IMR-90 (cell line): ENCODE data around the gene KCNK4. TPM values are rescaled to one million over a fixed set of nuclear protein-coding genes. Genes with fewer than 3 reads are reported as not detected.

ENCODE experiments used
- ATAC-seq: fragments of 200-7000 bp; cut with Tn5 transposase; 2 replicates; pipeline ENCODE4 v1.9.1; 2020; ENCODE audit warnings: low read depth, mild to moderate bottlenecking, moderate library complexity
- BruUV-seq: library from RNA; stranded (reverse); fragments of 400-500 nt; replicated peaks from 2 replicates; lab custom pipeline; 2021; lab: Mats Ljungman, UMichigan
- CTCF ChIA-PET: fragments of 300-600 bp; formaldehyde crosslinking; extraction: SDS; loops from one replicate; lab custom pipeline; 2021; ENCODE audit warnings: antibody characterized with exemption; lab: Yijun Ruan, JAX
- POLR2A ChIA-PET: fragments of 300-600 bp; sonication (Branson Sonifier 250); formaldehyde crosslinking; loops from one replicate; lab custom pipeline; 2022; ENCODE audit warnings: antibody characterized with exemption; ENCODE audit not compliant: unreplicated experiment; lab: Charles Lee
- DNase-seq: peaks from one replicate; pipeline ENCODE4 v3.0.0; 2013
- H2AFZ ChIP-seq: replicated peaks from 2 replicates; pipeline ENCODE3; 2013; ENCODE audit warnings: low read length, mild to moderate bottlenecking; ENCODE audit not compliant: poor library complexity
- H2AK5ac ChIP-seq: 2 replicates; pipeline ENCODE4 v1.6.1; 2013; ENCODE audit warnings: low read depth, low read length, inconsistent platforms
- H2AK9ac ChIP-seq: replicated peaks from 2 replicates; pipeline ENCODE3; 2013; ENCODE audit warnings: mild to moderate bottlenecking, low read depth, low read length, moderate library complexity; ENCODE audit not compliant: poor library complexity
- H2BK120ac ChIP-seq: 2 replicates; pipeline ENCODE4 v1.6.1; 2013; ENCODE audit warnings: low read depth, low read length, inconsistent platforms
- H2BK15ac ChIP-seq: 3 replicates; pipeline ENCODE4 v1.6.1; 2013; ENCODE audit warnings: low read depth, low read length, inconsistent platforms
- H2BK20ac ChIP-seq: 2 replicates; pipeline ENCODE4 v1.6.1; 2013; ENCODE audit warnings: low read depth, mild to moderate bottlenecking, inconsistent platforms, low read length, moderate library complexity
- H2BK5ac ChIP-seq: 2 replicates; pipeline ENCODE4 v1.6.1; 2013; ENCODE audit warnings: mild to moderate bottlenecking, low read depth, low read length, inconsistent platforms; ENCODE audit not compliant: poor library complexity, severe bottlenecking
- H3K14ac ChIP-seq: replicated peaks from 2 replicates; pipeline ENCODE4 v1.6.1; 2013; ENCODE audit warnings: low read depth, low read length, inconsistent platforms
- H3K18ac ChIP-seq: 2 replicates; pipeline ENCODE4 v1.6.1; 2013; ENCODE audit warnings: low read depth, low read length, control low read depth
- H3K23ac ChIP-seq: 2 replicates; pipeline ENCODE4 v1.6.1; 2013; ENCODE audit warnings: low read depth, low read length, inconsistent platforms
- H3K27ac ChIP-seq: 2 replicates; pipeline ENCODE4 v1.5.1; 2013; ENCODE audit warnings: mild to moderate bottlenecking, control low read depth, low read length; ENCODE audit not compliant: insufficient read depth
- H3K27me3 ChIP-seq: 2 replicates; pipeline ENCODE4 v1.6.1; 2013; ENCODE audit warnings: low read length; ENCODE audit not compliant: control insufficient read depth, insufficient read depth
- H3K36me3 ChIP-seq: 2 replicates; pipeline ENCODE4 v1.6.1; 2013; ENCODE audit warnings: low read length, mixed read lengths; ENCODE audit not compliant: control insufficient read depth, insufficient read depth
- H3K4ac ChIP-seq: 2 replicates; pipeline ENCODE4 v1.6.1; 2013; ENCODE audit warnings: low read depth, low read length, inconsistent platforms
- H3K4me1 ChIP-seq: 2 replicates; pipeline ENCODE4 v1.6.1; 2013; ENCODE audit warnings: low read length, mixed read lengths; ENCODE audit not compliant: control insufficient read depth, insufficient read depth
- H3K4me2 ChIP-seq: 2 replicates; pipeline ENCODE4 v1.6.1; 2013; ENCODE audit warnings: low read depth, mild to moderate bottlenecking, control low read depth, low read length, moderate library complexity
- H3K4me3 ChIP-seq: 2 replicates; pipeline ENCODE4 v1.5.1; 2013; ENCODE audit warnings: low read depth, mild to moderate bottlenecking, control low read depth, low read length, moderate library complexity; ENCODE audit not compliant: insufficient read depth
- H3K56ac ChIP-seq: 2 replicates; pipeline ENCODE4 v1.6.1; 2013; ENCODE audit warnings: low read length, inconsistent platforms; ENCODE audit not compliant: insufficient read depth; ENCODE audit errors: extremely low read depth
- H3K79me1 ChIP-seq, 2 experiments: 2 replicates each; pipeline ENCODE4 v1.6.1; 2013; ENCODE audit warnings: low read length in 2 of 2, inconsistent platforms in 1 of 2, low read depth in 1 of 2
- H3K9ac ChIP-seq: 2 replicates; pipeline ENCODE4 v1.6.1; 2013; ENCODE audit warnings: low read depth, low read length, control low read depth
- H3K9me1 ChIP-seq: 2 replicates; pipeline ENCODE4 v1.6.1; 2013; ENCODE audit warnings: low read length, inconsistent platforms; ENCODE audit not compliant: insufficient read depth
- H3K9me3 ChIP-seq: 2 replicates; pipeline ENCODE4 v1.6.1; 2013; ENCODE audit warnings: low read length; ENCODE audit not compliant: control insufficient read depth, insufficient read depth
- H4K20me1 ChIP-seq: 2 replicates; pipeline ENCODE4 v1.6.1; 2013; ENCODE audit warnings: low read length, inconsistent platforms; ENCODE audit not compliant: insufficient read depth
- H4K5ac ChIP-seq: 2 replicates; pipeline ENCODE4 v1.6.1; 2013; ENCODE audit warnings: mild to moderate bottlenecking, low read depth, low read length, control low read depth
- H4K8ac ChIP-seq, 2 experiments: 2 replicates each; pipeline ENCODE4 v1.6.1; 2013; ENCODE audit warnings: low read depth in 2 of 2, low read length in 2 of 2, control low read depth in 1 of 2, inconsistent platforms in 1 of 2
- H4K91ac ChIP-seq: 2 replicates; pipeline ENCODE4 v1.6.1; 2013; ENCODE audit warnings: low read depth, low read length, inconsistent platforms; ENCODE audit not compliant: insufficient read depth
- BHLHE40 ChIP-seq: fragments of 150-350 bp; IDR thresholded peaks from 2 replicates; pipeline ENCODE4 v1.6.1; 2016; ENCODE audit warnings: mild to moderate bottlenecking, low read depth, low read length
- CEBPB ChIP-seq: IDR thresholded peaks from 2 replicates; pipeline ENCODE4 v1.6.1; 2012; ENCODE audit warnings: low read depth, low read length, improper control_type of control experiment
- CHD1 ChIP-seq: IDR thresholded peaks from 2 replicates; pipeline ENCODE4 v1.6.1; 2012; ENCODE audit warnings: low read depth, low read length, improper control_type of control experiment
- CTCF ChIP-seq: conservative IDR thresholded peaks from 2 replicates; pipeline ENCODE4 v1.5.1; 2012; ENCODE audit warnings: mild to moderate bottlenecking, low read depth, low read length, improper control_type of control experiment
- ELK1 ChIP-seq: fragments of 150-350 bp; IDR thresholded peaks from 2 replicates; pipeline ENCODE4 v1.6.1; 2016; ENCODE audit warnings: low read depth, mild to moderate bottlenecking, low read length, moderate library complexity, borderline replicate concordance
- FOS ChIP-seq: fragments of 150-350 bp; IDR thresholded peaks from 2 replicates; pipeline ENCODE4 v1.6.1; 2016; ENCODE audit warnings: low read depth, low read length
- MAFK ChIP-seq: IDR thresholded peaks from 2 replicates; pipeline ENCODE4 v1.6.1; 2012; ENCODE audit warnings: low read depth, low read length, improper control_type of control experiment
- MAZ ChIP-seq: IDR thresholded peaks from 2 replicates; pipeline ENCODE4 v1.6.1; 2012; ENCODE audit warnings: low read depth, mild to moderate bottlenecking, low read length, improper control_type of control experiment, moderate library complexity, borderline replicate concordance
- MXI1 ChIP-seq: IDR thresholded peaks from 2 replicates; pipeline ENCODE4 v1.6.1; 2012; ENCODE audit warnings: low read depth, mild to moderate bottlenecking, low read length, moderate library complexity, borderline replicate concordance
- NFE2L2 ChIP-seq: fragments of 150-350 bp; IDR thresholded peaks from 2 replicates; pipeline ENCODE4 v1.6.1; 2016; ENCODE audit warnings: low read depth, mild to moderate bottlenecking, low read length
- POLR2A ChIP-seq: IDR thresholded peaks from 2 replicates; pipeline ENCODE4 v1.6.1; 2012; ENCODE audit warnings: mild to moderate bottlenecking, low read depth, low read length
- RAD21 ChIP-seq: IDR thresholded peaks from 2 replicates; pipeline ENCODE4 v1.6.1; 2012; ENCODE audit warnings: low read length, improper control_type of control experiment
- RCOR1 ChIP-seq: IDR thresholded peaks from 2 replicates; pipeline ENCODE4 v1.6.1; 2012; ENCODE audit warnings: mild to moderate bottlenecking, low read length, improper control_type of control experiment; ENCODE audit not compliant: insufficient replicate concordance
- RFX5 ChIP-seq: IDR thresholded peaks from 2 replicates; pipeline ENCODE4 v1.8.0; 2012; ENCODE audit warnings: low read depth, mild to moderate bottlenecking, low read length, moderate library complexity
- SMC3 ChIP-seq: fragments of 150-350 bp; IDR thresholded peaks from 2 replicates; pipeline ENCODE4 v1.6.1; 2016; ENCODE audit warnings: low read depth, mild to moderate bottlenecking, antibody characterized with exemption, low read length, moderate library complexity
- USF2 ChIP-seq: fragments of 150-350 bp; IDR thresholded peaks from 2 replicates; pipeline ENCODE4 v1.6.1; 2017; ENCODE audit warnings: mild to moderate bottlenecking, antibody characterized with exemption, low read length, low read depth
- WGBS, 2 experiments: methylation state at CpG; one replicate each; pipeline versions ENCODE4 v1.1.5 to v1.1.7; 2013; ENCODE audit warnings: missing lambda C conversion rate in 2 of 2; ENCODE audit not compliant: insufficient read length in 1 of 2; ENCODE audit errors: extremely low coverage in 2 of 2; 5-methylcytosine and 5-hydroxymethylcytosine counted together
- dilution Hi-C: fragments of 300-500 bp; cut with HindIII; formaldehyde crosslinking; loops from one replicate; pipeline ENCODE4 v1.14.3; 2018; ENCODE audit warnings: low sequenced_read_pairs; ENCODE audit not compliant: unreplicated experiment
- in situ Hi-C: fragments of 300-500 bp; cut with MboI; formaldehyde crosslinking; loops from 3 replicates; pipeline ENCODE4 v1.14.3; 2019; ENCODE audit warnings: low sequenced_read_pairs, inconsistent platforms, mixed read lengths
- intact Hi-C: fragments of 100-400 bp; cut with micrococcal nuclease; formaldehyde crosslinking; loops from 2 replicates; pipeline ENCODE4 v1.10.0; 2022
- polyA plus RNA-seq, 3 experiments: library from polyadenylated mRNA; depleted of rRNA; stranded (reverse); fragments of >200 nt; gene quantifications; 2 replicates each; pipeline ENCODE4 v1.2.3, GENCODE V29; 2012; ENCODE audit warnings: low replicate concordance in 1 of 3
- total RNA-seq: library from RNA; depleted of rRNA; stranded (reverse); fragments of >200 nt; gene quantifications from 2 replicates; pipeline ENCODE4 v1.2.3, GENCODE V29; 2012

The KCNK4 gene
- total and polyA plus RNA-seq, 2 of the 4 experiments (the other 2 are of a cell fraction) = not detected

- Histone ChIP-seq H2AK9ac (peak overlapping the region; percentile 68), H3K56ac (no peak overlapping the region), H3K4me3 (no peak overlapping the region; the same call in 1 of the 2 replicates), H3K79me1 (peaks cover 8 to 59% of the 10 kb centered on the region in 2 experiments), H3K18ac (no peak overlapping the region), H4K91ac (no peak overlapping the region), H3K9me3 (no peaks in the 10 kb centered on the region), H3K27ac (no peak overlapping the region), H3K27me3 (no peaks in the 10 kb centered on the region), H3K9me1 (no peaks in the 10 kb centered on the region), H2BK20ac (no peak overlapping the region), H4K5ac (no peak overlapping the region), H4K20me1 (peaks cover 5% of the 10 kb centered on the region; the same call in 1 of the 2 replicates), H2BK15ac (no peak overlapping the region), H2AFZ (no peak overlapping the region), H3K14ac (no peak overlapping the region), H3K4me2 (peak overlapping the region; percentile 43), H3K4ac (0 out of 2 replicates have a peak overlapping the region, but pooled peaks have one; percentile 4), H3K9ac (0 out of 2 replicates have a peak overlapping the region, but pooled peaks have one; percentile 2), H4K8ac (no peak overlapping the region), H3K23ac (no peak overlapping the region), H3K36me3 (peaks cover 20% of the 10 kb centered on the region), H2AK5ac (peak overlapping the region; percentile 47; the same call in 1 of the 2 replicates), H2BK5ac (no peak overlapping the region), H3K4me1 (peaks cover 10% of the 10 kb centered on the region), H2BK120ac (no peak overlapping the region)
- intact Hi-C loops = no loop called here
- ChIA-PET POLR2A (interaction anchor here (0.7 kb wide), 1 partner anchor 11 kb away, joined by 3 read pairs; no protein-coding TSS in a partner anchor), CTCF (interaction anchor here (1.4 kb wide), 1 partner anchor 52 kb away, joined by 4 read pairs; no protein-coding TSS in a partner anchor)
- TF ChIP-seq BHLHE40 (no peak), POLR2A (no peak), RAD21 (no peak), RCOR1 (no peak), USF2 (no peak), CHD1 (no peak), MXI1 (no peak), SMC3 (no peak), NFE2L2 (no peak), CTCF (no peak), RFX5 (no peak), ELK1 (no peak), MAZ (no peak), CEBPB (no peak), MAFK (no peak), FOS (no peak)
- in situ Hi-C loops = no loop called here
- dilution Hi-C loops = no loop called here
- ATAC-seq = no peak
- WGBS, 2 experiments = 82% methylated on average over 5 of the region's 8 CpGs; no CpG with 5 or more reads in 1 of the 2 experiments
- no peak for DNase-seq
- BruUV-seq = no TSS peak
Observed at GRCh38 chr11:64253043-64253442, 38.1 kb upstream of the KCNK4 start.
